GM21423 (cell line): ENCODE data around the gene DQX1.
"Not testable (repeated sequence)": the region's sequence is repeated elsewhere in the genome, so short reads cannot be mapped to it uniquely, and the experiment has no call there.

Experiments
- ATAC-seq: cut with Tn5 transposase; IDR thresholded peaks from one replicate; pipeline ENCODE4 v1.9.1; 2021; ENCODE audit warnings: mild to moderate bottlenecking, moderate library complexity; ENCODE audit not compliant: unreplicated experiment

DQX1 gene

DNA sequence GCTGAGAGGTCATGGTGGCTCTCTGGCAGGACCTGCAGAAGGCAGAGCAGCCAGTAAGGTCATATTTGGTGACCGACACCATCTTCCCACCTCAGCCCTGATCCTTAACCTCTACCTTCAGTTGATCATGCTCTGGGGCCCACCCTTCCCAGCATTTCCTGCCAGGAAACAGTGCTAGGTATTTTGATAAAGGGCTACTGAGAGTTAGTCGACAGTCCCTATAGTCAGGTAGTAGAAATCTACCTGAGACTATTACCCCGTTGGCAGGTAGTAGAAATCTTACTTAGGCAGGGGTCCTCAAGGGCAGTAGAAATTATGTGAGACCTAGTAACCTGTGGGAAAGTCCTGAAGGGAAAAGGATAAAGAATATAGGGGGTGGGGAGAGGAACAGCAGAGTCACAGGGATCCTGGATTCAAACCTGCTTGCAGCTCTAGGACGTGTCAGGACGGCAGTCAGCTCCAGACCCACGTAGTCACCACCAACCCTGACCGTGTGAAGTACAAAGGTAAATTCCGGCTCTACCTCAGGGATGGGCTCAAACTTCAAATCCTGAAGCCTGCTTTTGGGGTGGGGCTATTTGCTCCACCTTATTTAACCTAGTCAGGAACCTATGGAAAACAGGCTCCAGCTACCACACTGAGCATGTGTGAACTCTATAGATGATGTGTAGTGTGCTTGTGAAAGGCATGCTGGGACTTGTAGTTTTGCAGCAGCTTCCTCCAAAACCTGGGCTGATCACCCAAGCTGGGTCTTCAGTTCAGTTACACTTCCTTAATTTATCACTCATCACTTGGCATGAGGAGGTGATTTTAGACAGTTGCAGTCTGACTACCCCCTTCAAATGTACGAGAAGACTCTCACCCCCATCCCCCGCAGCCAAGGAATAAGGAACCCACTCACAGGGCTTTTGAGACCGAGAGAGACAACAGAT is at the start of gene DQX1:
TSS of gene DQX1 (minus strand) at position 515 of the 932 bp plus-strand sequence. CDS start at position 13, 502 bp downstream.
- no peak for ATAC-seq

DNA sequence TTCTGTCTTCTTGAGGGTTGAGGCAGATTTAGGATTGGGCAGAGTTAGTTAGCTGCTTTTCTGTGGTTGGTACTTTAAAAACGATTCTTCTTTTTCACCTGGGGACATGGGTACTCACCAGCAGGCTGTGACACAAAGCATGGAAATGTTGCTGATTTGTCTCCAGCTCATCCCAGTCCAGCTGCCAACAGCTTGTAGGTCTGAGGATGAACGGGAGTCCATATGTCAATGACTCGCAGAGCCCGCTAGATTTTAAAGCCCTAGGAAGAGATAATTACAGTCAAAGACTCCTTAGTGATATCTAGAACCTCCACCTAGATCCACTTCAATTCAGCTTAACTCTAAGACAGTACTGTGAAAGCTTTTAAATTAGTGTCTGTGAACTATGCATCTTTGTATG is 49.3 kb upstream of the DQX1 start:
- no peak for ATAC-seq

- ATAC-seq = peak; percentile 48
These were observed 47.9 kb upstream of the DQX1 start for GRCh38 chr2:74573747-74574562.

DNA sequence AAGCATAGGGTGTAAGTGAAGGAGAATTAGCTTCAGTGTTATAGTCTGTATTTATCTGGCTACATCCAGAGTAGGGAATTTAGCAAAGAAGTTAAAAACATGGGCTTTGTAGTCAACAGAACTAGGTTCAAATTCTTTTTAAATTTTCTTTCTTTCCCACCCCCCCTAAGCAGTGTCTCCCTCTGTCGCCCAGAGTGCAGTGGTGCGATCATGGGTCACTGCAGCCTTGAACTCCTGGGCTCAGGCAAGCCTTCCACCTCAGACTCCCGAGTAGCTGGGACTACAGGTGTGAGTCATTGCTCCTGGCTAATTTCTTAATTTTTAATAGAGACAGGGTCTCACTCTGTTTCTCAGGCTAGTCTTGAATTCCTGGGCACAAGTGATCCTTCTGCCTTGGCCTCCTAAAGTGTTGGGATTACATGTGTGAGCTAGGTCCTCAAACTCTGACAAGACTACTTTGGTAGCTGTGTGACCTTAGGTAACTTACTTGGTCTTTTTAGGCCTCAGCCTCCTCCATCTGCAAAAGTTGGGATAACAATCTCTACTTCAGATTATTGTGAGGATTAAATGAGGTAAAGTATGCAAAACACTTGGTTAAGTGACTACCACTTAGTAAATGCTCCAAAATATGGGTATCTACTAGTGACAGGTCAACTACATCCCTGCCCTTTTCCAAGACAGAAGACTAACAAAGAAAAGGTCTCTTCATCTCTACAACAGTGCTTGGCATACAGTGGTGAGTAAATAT is 46.3 kb upstream of the DQX1 start:
- no peak for ATAC-seq

DNA sequence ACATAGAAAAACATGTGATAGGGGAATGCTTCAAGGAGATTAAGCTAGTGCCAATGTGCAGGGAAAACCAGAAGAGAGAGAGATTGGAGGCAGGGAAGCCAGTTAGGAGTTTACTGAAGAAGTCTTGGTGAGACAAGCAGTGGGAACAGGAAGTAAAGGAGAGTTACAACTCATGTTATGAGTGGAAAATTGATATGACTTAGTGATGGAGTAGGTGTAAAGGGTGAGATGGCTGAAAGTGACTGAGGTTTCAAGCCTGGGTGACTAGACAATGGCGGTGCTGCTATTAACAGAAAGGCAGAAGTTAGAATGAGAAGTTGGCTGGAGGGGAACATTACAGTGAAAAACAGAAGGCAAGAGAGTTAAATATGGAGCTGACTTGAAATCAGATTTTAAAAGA is 45.0 kb upstream of the DQX1 start:
- peak; percentile 67 for ATAC-seq

DNA sequence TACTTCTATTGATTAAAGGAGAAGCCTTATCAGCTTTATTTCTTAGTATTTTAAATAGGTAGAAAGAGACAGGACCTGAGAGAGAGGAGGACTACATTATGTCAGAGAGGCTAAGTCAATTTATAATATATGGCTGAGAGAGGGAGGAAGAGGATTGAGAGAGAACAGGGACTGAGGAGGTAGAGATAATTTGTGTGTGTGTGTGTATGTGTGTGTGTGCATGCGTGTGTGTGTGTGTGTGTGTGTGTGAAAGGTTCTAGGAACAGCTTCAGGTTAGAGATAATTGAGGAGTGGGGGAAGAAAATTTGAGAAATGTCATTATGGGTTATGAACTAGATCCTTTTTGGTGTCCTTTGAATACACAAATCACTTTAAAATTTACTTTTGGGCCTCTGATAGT is 43.7 kb upstream of the DQX1 start:
- ATAC-seq = no peak

- no peak for ATAC-seq
These were observed 41.9 kb upstream of the DQX1 start for GRCh38 chr2:74567881-74568280.

DNA sequence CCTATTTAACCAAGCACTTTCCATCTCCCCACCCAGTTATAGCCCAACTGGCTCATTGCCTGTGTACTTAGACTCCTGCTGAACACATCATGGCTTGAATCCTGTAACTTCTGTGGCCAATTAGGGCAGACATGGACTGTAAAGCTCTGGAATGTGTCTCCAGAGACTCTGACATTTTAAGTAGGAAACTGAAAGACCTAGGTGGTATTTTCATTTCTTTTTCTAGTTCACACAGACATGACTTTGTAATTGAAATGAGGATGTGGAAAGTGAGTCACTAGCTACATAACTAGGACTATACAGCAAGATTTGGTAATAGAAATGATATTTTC is 40.7 kb upstream of the DQX1 start:
- ATAC-seq = no peak

DNA sequence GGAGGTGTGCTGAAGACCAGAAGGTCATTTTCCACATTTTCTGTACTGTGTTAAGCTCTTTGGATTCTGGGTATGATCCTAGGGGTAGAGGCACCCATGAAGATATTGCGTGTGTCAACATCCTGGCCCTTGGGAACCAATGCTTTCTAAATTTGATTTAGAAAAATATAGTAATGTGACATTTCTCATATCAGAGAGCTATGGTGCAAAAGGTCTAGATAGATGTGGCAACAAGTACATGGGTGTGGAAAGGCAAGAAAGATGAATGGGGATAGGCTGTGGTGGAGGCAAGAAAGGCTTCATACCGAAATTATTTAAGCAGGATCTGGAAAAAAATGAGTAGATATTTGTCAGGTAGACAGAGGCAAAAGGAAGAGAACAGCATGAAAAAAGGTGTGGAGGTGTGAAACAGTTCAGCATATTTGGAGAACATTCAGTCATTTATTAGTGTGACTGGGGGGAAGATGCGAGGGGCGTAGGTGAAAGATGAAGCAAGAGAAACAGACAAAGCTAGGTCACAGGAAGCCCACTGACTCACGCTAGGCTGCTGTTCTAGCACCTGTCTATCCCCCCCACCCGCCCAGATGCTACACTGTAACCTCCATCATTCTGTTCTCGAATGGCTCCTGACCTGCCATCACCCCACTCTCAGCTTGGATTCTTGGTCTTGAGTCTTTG is 40.2 kb upstream of the DQX1 start:
- ATAC-seq = no peak

DNA sequence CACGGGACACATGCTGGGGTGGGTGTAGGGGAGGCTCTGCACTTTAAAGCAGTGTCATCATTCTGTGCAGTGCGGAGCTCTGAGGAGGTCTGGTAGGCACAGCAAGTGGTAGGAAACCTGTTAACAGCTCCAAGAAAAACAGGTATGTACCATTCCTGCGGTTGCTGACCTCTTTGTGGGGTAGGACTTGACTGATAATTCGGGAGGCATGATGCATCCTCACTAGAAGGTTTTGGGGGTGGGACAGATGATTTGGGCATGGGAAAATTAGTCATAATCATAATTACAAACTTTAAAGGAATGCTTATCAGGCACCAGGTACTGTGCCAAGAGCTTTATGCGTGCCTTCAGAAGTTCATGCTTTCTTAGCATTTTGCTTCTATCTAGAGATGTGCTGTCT is 38.2 kb upstream of the DQX1 start:
- ATAC-seq = no peak

DNA sequence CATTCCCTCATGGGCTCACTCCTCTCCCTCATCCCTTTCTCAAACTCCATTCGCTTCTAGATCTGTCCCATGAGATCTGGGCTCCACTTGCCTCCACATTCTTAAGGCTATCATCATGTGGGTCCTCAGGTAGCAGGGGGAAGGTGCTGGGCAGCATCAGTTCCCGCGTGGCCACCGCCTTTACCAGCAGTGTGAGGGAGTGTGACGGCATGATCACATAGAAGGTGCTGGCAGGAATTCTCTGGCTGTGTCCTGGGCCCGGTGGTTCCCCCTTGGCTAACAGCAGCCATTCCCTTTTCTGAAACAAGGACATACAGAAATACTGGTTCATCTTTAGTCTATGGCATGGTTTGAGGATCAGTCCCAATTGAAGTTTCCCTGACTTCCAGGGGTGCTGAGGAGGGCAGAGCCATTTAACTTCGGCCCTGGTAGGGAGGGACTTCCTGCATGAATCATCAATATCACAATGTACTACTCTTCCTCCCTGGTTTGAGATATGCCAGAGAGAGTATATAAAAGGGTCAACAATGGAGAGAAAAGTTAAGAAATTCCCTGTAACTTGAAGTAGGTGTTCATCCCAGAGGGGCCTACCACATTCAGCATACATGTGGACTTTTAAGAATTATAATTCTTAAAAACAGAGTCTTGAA is 36.2 kb upstream of the DQX1 start:
- no peak for ATAC-seq

- ATAC-seq = not testable (repeated sequence)
These were observed 35.0 kb upstream of the DQX1 start for GRCh38 chr2:74561022-74561421.

- ATAC-seq = no peak
These were observed 34.6 kb upstream of the DQX1 start for GRCh38 chr2:74560591-74560990.

- no peak for ATAC-seq
These were observed 33.9 kb upstream of the DQX1 start for GRCh38 chr2:74559912-74560311.

DNA sequence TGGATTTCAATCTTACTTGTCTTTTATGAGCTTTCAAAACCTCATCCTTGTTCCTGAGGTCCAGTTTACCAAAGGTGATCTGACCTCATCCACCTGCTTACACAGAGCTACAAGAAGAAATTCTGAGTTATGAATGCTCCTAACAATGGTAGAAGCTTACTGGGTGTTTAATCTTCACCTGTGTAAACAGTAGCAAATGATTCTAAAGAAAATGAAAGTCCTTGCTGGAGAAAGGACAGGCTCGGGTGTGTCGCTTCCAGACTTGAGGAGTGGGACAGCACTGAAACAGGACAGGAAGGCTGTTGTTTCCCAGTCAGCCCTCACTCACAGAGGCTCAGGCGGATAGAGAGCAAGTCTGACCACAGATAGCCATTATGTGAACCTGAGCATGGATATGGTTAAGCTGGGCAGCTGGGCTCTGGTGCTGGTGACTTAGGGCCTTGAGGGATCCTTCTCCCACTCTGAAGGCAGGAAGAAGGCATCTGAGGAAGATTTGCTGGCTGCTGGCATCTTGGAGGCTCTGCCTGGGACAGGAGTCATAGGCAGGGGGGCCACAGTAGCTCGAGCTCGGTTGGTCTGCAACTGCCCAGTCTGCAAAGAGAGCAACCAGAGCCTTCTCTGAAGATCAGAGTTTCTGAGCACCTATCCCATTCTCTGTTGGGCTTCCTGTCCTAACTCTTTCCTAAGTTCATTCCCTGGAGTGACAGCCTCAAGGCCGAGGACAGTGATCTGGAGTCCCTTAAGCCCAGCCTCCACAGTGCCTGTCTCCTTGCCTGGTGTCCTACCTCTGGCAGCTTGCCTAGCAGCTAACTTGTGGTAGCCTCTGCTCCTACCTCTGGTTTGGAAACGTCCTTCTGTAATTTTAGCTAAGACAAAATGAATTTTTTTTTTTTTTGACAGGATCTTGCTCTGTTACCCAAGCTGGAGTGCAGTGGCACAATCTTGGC is 32.5 kb upstream of the DQX1 start:
- ATAC-seq = no peak

GRCh38 chr2:74556831-74557370 is 30.9 kb upstream of the DQX1 start:
- ATAC-seq = no peak

GRCh38 chr2:74556159-74556558 is 30.1 kb upstream of the DQX1 start:
- no peak for ATAC-seq

DNA sequence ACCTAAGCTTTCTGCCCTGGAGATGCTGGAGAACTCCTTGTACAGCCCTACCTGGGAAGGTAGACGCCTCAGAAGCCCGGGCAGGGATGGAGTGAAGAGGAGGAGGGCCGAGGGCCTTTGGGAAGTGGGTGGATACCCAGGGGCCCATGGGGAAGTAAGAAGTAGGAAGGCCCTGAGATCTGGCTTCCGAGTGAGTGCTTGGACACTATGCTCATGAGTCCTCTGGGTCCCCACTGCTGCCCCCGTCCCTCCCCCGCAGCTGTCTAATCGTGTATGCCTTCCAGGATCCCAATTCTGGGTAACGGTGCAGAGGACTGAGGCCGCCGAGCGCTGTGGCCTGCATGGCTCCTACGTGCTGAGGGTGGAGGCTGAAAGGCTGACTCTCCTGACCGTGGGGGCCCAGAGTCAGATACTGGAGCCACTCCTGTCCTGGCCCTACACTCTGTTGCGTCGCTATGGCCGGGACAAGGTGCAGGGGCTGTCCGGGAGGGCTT is 29.6 kb upstream of the DQX1 start:
- ATAC-seq = no peak
